Small intestine (tissue), 7 donors: ENCODE measurements around the gene AFG1L. TPM values are rescaled to one million over a fixed set of nuclear protein-coding genes. Genes with fewer than 3 reads are reported as not detected.
"Not testable (repeated sequence)": the region's sequence is repeated elsewhere in the genome, so short reads cannot be mapped to it uniquely, and the experiment has no call there.

ENCODE experiments used
- DNase-seq, 2 donors: peaks; one replicate each; pipeline versions ENCODE4 v3.0.0 to v3.0.0-alpha.2; 2013
- FAIRE-seq: peaks from 2 replicates; lab custom pipeline; 2012; peaks lifted over from hg19 to GRCh38; lab: Jason Lieb, UNC
- H3K27ac ChIP-seq, 3 donors: one replicate each; pipeline ENCODE4 v1.5.1; 2013; ENCODE audit warnings: low read length in 2 of 3, mild to moderate bottlenecking in 2 of 3, control low read depth in 1 of 3, inconsistent platforms in 1 of 3, low read depth in 1 of 3, moderate library complexity in 1 of 3
- H3K27me3 ChIP-seq, 3 donors: one replicate each; pipeline ENCODE4 v1.6.1; 2013; ENCODE audit warnings: low read length in 3 of 3, inconsistent platforms in 1 of 3; ENCODE audit not compliant: control insufficient read depth in 3 of 3, insufficient read depth in 3 of 3
- H3K36me3 ChIP-seq, 3 donors: one replicate each; pipeline ENCODE4 v1.6.1; 2013; ENCODE audit warnings: low read length in 3 of 3, inconsistent platforms in 1 of 3, low read depth in 1 of 3, mild to moderate bottlenecking in 1 of 3, moderate library complexity in 1 of 3; ENCODE audit not compliant: control insufficient read depth in 3 of 3, insufficient read depth in 2 of 3
- H3K4me1 ChIP-seq, 3 donors: one replicate each; pipeline ENCODE4 v1.6.1; 2013; ENCODE audit warnings: low read length in 2 of 3, inconsistent platforms in 1 of 3, low read depth in 1 of 3, mild to moderate bottlenecking in 1 of 3, moderate library complexity in 1 of 3; ENCODE audit not compliant: control insufficient read depth in 3 of 3, insufficient read depth in 2 of 3
- H3K4me3 ChIP-seq, 3 donors: one replicate each; pipeline ENCODE4 v1.5.1; 2013; ENCODE audit warnings: low read length in 3 of 3, control low read depth in 1 of 3, inconsistent platforms in 1 of 3, low read depth in 1 of 3, mild to moderate bottlenecking in 1 of 3, moderate library complexity in 1 of 3
- H3K9me3 ChIP-seq, 2 donors: one replicate each; pipeline ENCODE4 v1.6.1; 2013; ENCODE audit warnings: low read depth in 1 of 2, low read length in 1 of 2; ENCODE audit not compliant: control insufficient read depth in 2 of 2, insufficient read depth in 1 of 2
- WGBS, 3 donors: extraction: QIAGEN DNeasy Blood & Tissue Kit; methylation state at CpG; one replicate each; pipeline ENCODE4 v1.1.7; 2013; 5-methylcytosine and 5-hydroxymethylcytosine counted together
- polyA plus RNA-seq, 4 donors: library from polyadenylated mRNA; stranded (reverse) in 3 of 4; unstranded in 1 of 4; fragments of 200-250 nt in 3 of 4; fragments of 120-200 nt in 1 of 4; gene quantifications; one replicate each; pipeline versions ENCODE4 v1.2.1 to v1.2.3, GENCODE V29; 2013
- donor health status: healthy with polysubstance abuse.
- donor health status: control.
- donor health status: control.
- donor health status: Bipolar disorder and iron deficiency.
- donor health status: healthy.

Gene AFG1L
- polyA plus RNA-seq, 4 donors = 2.2 to 10.8 (median 3.5) TPM

DNA sequence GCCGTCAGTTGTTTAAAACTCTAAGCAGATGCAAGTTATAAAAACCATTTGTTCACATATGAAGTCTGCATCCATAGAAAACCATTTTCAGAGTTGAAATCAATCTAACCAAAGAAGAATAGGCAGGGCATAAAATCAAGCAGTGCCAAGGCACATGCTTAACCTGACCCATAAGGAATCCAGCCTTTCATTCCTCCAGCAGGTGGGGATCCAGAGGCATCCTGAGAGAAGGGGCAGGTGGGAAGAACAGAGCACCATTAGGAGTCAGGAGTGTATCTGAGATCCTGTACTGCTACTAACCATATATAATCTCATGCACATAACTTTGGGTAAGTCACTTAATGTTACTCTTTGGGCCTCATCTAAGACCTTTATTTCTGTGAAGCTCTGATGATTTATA lies 236.5 kb downstream of the AFG1L start:
- no peak for FAIRE-seq
- WGBS, 3 donors = 77 to 94% (median 84%) methylated on average over 1 of the region's 1 CpG

DNA sequence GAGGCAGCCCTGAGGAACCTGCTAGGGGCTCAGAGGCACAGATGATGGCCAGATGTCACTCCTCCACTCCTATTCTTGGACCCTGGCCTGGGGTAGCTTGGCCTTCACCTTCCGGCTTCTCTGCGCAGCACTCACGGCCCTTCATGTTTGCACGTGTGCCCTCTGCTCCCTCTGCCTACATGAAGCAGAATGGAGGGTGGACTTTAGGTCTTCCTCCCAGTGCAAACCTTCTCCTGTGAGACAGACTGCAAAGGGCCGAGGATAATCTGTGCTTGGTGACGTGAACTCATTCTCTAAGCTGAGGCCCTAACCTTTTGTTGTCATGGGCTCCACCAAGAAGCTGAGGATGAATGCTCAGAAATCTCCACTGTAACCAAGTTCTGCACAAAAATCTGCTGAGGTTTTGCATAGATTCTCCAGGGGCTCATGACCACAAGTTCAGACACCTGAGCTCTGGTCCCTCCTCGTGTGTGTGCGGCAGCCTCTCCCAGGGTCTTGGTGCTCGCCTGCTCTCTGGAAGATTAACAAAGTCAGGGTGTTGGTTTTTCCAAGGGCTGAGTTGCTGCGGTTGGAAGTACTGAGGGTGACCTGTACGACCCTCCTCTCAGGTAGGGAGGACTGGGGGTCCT lies 240.4 kb downstream of the AFG1L start:
- 87 to 92% (median 91%) methylated on average over 11 of the region's 11 CpGs for WGBS, 3 donors
- peaks cover 0 to under 1% of the 10 kb centered on the region in 2 donors for H3K9me3 ChIP-seq
- H3K4me3 ChIP-seq = no peak overlapping the region
- H3K4me1 ChIP-seq = no peaks in the 10 kb centered on the region
- DNase-seq (no peak), FAIRE-seq (no peak)
- H3K27me3 ChIP-seq = no peaks in the 10 kb centered on the region
- H3K36me3 ChIP-seq = no peaks in the 10 kb centered on the region
- H3K27ac ChIP-seq = no peak overlapping the region

More for the DNA sequence above, 236.5 kb downstream of the AFG1L start:
- Histone ChIP-seq H3K36me3 (peaks cover 0 to 6% (median 0%) of the 10 kb centered on the region in 3 donors), H3K27ac (no peak overlapping the region), H3K4me1 (no peaks in the 10 kb centered on the region), H3K9me3 (no peaks in the 10 kb centered on the region), H3K27me3 (no peaks in the 10 kb centered on the region), H3K4me3 (no peak overlapping the region)
- DNase-seq = no peak

GRCh38 chr6:108535920-108536535 lies 241.2 kb downstream of the AFG1L start:
- not testable (repeated sequence) for H3K4me1 ChIP-seq, H3K9me3 ChIP-seq, H3K27me3 ChIP-seq, H3K36me3 ChIP-seq, H3K4me3 ChIP-seq, FAIRE-seq, H3K27ac ChIP-seq, DNase-seq
- WGBS, 3 donors = 77 to 87% (median 78%) methylated on average over 4 of the region's 4 CpGs

DNA sequence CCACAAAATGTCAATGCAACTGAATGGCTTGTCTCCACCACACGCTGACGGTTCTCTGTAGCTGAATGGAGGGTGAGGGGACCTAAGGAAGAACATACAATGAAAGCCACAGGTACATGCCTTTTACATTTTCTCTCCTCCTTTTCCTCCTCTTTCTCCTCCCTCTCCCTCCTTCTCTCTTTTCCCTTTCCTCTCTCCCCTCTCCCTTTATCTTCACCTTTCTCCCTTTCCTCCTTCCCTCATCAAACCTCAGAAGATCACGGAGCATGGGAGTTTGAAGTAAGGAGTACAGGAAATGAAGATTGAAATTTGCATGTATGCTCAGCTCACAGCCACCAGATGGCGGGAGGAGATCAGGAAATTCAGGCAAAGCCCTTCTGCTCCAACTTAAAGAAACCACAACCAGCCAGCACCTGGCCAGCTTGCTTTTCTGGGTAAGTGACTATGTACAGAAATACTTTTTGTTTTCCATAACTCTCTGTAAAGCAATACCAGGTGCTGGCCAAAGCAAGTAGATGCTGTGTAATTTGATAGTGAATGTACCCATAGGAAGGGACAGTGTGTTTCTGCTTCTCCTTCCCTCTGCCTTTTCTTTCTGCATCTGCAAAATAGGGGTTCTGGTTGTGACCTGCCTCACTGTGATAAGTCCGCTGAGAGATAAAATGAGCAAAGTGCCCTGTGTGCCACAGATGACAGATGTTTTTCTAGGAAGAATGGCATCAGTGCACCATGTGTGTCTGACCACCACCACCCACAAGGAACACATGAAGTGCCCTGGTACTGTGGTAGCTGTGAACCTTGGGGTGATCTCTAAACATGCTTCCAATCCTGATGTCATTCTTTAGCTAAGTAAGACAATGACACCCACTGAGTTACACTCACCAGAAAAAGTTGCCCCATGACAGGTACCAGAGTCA lies 247.2 kb downstream of the AFG1L start:
- DNase-seq (peak; percentile 85 to 87), FAIRE-seq (peak; percentile 81)
- Histone ChIP-seq H3K4me3 (no peak overlapping the region), H3K27me3 (no peaks in the 10 kb centered on the region), H3K9me3 (peaks cover 0 to 4% of the 10 kb centered on the region in 2 donors), H3K36me3 (no peaks in the 10 kb centered on the region), H3K4me1 (peaks cover 0 to 3% (median 2%) of the 10 kb centered on the region in 3 donors), H3K27ac (no peak overlapping the region)
- WGBS, 3 donors = 6 to 17% (median 7%) methylated on average over 5 of the region's 5 CpGs

- H3K27me3 ChIP-seq = no peaks in the 10 kb centered on the region
- DNase-seq (no peak), FAIRE-seq (no peak)
- 79 to 88% (median 85%) methylated on average over 7 of the region's 7 CpGs for WGBS, 3 donors
- H3K36me3 ChIP-seq = no peaks in the 10 kb centered on the region
- H3K4me1 ChIP-seq = peaks cover 0 to 3% (median 2%) of the 10 kb centered on the region in 3 donors
- H3K27ac ChIP-seq = no peak overlapping the region
- no peak overlapping the region for H3K4me3 ChIP-seq
- H3K9me3 ChIP-seq = peaks cover 0 to 4% of the 10 kb centered on the region in 2 donors
These were observed 248.5 kb downstream of the AFG1L start for GRCh38 chr6:108543175-108543940.

- WGBS, 3 donors = 75 to 91% (median 79%) methylated on average over 3 of the region's 3 CpGs
- no peaks in the 10 kb centered on the region for H3K27me3 ChIP-seq
- DNase-seq = no peak
- no peak overlapping the region for H3K27ac ChIP-seq
- peaks cover 0 to 4% of the 10 kb centered on the region in 2 donors for H3K9me3 ChIP-seq
- H3K4me3 ChIP-seq = no peak overlapping the region
- no peaks in the 10 kb centered on the region for H3K36me3 ChIP-seq
- peaks cover 0 to 3% (median 2%) of the 10 kb centered on the region in 3 donors for H3K4me1 ChIP-seq
- no peak for FAIRE-seq
These were observed 249.8 kb downstream of the AFG1L start for GRCh38 chr6:108544606-108545005.

DNA sequence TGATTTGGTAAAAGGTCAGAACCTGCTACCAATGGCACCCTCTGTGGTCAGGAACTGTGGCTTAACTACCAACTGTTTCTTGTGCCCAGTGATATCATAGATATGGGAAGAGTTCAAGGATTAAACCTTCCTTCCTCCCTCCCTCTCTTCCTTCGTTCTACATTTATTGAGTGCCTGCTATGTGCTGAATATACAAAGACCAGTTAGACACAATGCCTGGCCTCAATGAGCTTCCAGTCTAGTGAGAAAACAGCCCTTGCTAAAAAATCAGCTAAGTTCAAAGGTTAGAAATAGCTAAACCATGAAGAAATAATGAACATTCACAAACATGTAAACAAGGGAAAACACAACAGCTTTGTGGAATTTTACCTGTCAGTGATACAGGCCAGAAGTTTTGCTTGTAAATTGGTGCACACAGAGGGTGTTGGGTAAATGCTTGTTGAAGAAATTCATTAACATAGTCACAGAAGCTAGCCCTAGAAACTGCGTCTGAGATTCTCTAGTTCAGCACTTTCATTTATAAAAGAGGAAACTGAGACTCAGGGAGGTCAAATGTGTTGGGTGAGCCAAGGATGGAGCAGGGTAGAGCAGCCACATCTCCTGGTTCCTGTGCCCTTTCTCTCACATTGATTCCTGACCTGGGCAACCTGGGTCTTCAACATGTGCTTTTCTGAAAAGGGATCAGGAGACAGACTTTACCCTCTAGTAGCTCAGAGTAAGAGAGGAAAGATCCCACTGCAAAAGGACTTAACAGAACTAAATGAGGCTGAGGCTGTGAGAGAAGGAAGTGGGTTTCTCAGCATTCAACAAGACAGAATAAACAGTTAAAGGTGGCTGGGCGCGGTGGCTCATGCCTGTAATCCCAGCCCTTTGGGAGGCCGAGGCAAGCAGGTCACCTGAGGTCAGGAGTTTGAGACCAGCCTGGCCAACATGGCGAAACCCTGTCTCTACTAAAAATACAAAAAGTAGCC lies 251.5 kb downstream of the AFG1L start:
- peaks cover 0 to 3% (median 2%) of the 10 kb centered on the region in 3 donors for H3K4me1 ChIP-seq
- DNase-seq (no peak), FAIRE-seq (no peak)
- H3K27ac ChIP-seq = no peak overlapping the region
- H3K4me3 ChIP-seq = no peak overlapping the region
- no peaks in the 10 kb centered on the region for H3K36me3 ChIP-seq
- WGBS, 3 donors = 71 to 86% (median 83%) methylated on average over 6 of the region's 6 CpGs
- H3K27me3 ChIP-seq = no peaks in the 10 kb centered on the region
- no peaks in the 10 kb centered on the region for H3K9me3 ChIP-seq
